Keratinocyte (primary cell): Measurements from ENCODE around the gene OR7D2. TPM values are rescaled to one million over a fixed set of nuclear protein-coding genes. Genes with fewer than 3 reads are reported as not detected.
A peak's percentile ranks its signal among the peaks of the same experiment; 100 is the strongest.

Experiments used
- DNase-seq: peaks from one replicate; pipeline ENCODE4 v3.0.0-alpha.2; 2011; ENCODE audit warnings: low read depth, missing footprints, low spot score
- FAIRE-seq: peaks from 2 replicates; lab custom pipeline; 2011; peaks lifted over from hg19 to GRCh38; lab: Jason Lieb, UNC
- H2AFZ ChIP-seq: 2 replicates; pipeline ENCODE4 v1.6.0; 2012; ENCODE audit warnings: low read length, control low read depth, inconsistent platforms; ENCODE audit not compliant: control insufficient read depth
- H3K27ac ChIP-seq: 2 replicates; pipeline ENCODE4 v1.5.1; 2011; ENCODE audit warnings: low read length; ENCODE audit not compliant: control insufficient read depth, insufficient read depth
- H3K27me3 ChIP-seq: 3 replicates; pipeline ENCODE4 v1.6.0; 2011; ENCODE audit warnings: low read length; ENCODE audit not compliant: control insufficient read depth, insufficient read depth; ENCODE audit errors: extremely low read depth
- H3K36me3 ChIP-seq, 2 experiments: 2 replicates in 1 of 2; 3 replicates in 1 of 2; pipeline ENCODE4 v1.5.1; 2011; ENCODE audit warnings: low read length in 2 of 2, mild to moderate bottlenecking in 1 of 2; ENCODE audit not compliant: control insufficient read depth in 2 of 2, insufficient read depth in 2 of 2; ENCODE audit errors: extremely low read depth in 1 of 2
- H3K4me1 ChIP-seq: 3 replicates; pipeline ENCODE4 v1.5.1; 2011; ENCODE audit warnings: low read length; ENCODE audit not compliant: control insufficient read depth, insufficient read depth; ENCODE audit errors: extremely low read depth
- H3K4me2 ChIP-seq: 3 replicates; pipeline ENCODE4 v1.6.0; 2011; ENCODE audit warnings: low read depth, low read length; ENCODE audit not compliant: control insufficient read depth, insufficient read depth; ENCODE audit errors: extremely low read depth
- H3K4me3 ChIP-seq, 3 experiments: fragments of 200-600 bp in 1 of 3; sonication (generic) in 1 of 3; 2 replicates in 2 of 3; 3 replicates in 1 of 3; pipeline ENCODE4 v1.5.1; 2011 to 2016; ENCODE audit warnings: low read length in 3 of 3, mild to moderate bottlenecking in 3 of 3, control low read depth in 2 of 3, inconsistent platforms in 1 of 3, low read depth in 1 of 3, mixed read lengths in 1 of 3, mixed run types in 1 of 3, moderate library complexity in 1 of 3; ENCODE audit not compliant: control insufficient read depth in 2 of 3, insufficient read depth in 2 of 3; ENCODE audit errors: extremely low read depth in 1 of 3
- H3K79me2 ChIP-seq: 2 replicates; pipeline ENCODE4 v1.6.0; 2012; ENCODE audit warnings: low read length; ENCODE audit not compliant: control insufficient read depth, insufficient read depth
- H3K9ac ChIP-seq: 3 replicates; pipeline ENCODE4 v1.6.0; 2011; ENCODE audit warnings: low read length; ENCODE audit not compliant: control insufficient read depth, insufficient read depth; ENCODE audit errors: extremely low read depth
- H3K9me1 ChIP-seq: 3 replicates; pipeline ENCODE4 v1.6.0; 2011; ENCODE audit warnings: low read length; ENCODE audit not compliant: control insufficient read depth, insufficient read depth; ENCODE audit errors: extremely low read depth
- H3K9me3 ChIP-seq: 2 replicates; pipeline ENCODE4 v1.5.1; 2012; ENCODE audit warnings: low read depth, low read length; ENCODE audit not compliant: control insufficient read depth
- H4K20me1 ChIP-seq: 3 replicates; pipeline ENCODE4 v1.6.0; 2011; ENCODE audit warnings: low read length; ENCODE audit not compliant: control insufficient read depth, insufficient read depth; ENCODE audit errors: extremely low read depth
- EZH2 ChIP-seq: IDR thresholded peaks from one replicate; pipeline ENCODE4 v1.6.1; 2012; ENCODE audit warnings: inconsistent platforms, mild to moderate bottlenecking, low read length, moderate library complexity
- dilution Hi-C: fragments of 300-500 bp; cut with MboI; formaldehyde crosslinking; loops from one replicate; pipeline ENCODE4 v1.7.0; 2020; ENCODE audit warnings: low sequenced_read_pairs; ENCODE audit not compliant: extremely low pct_ligation_motif_present
- polyA plus RNA-seq, 5 experiments: library from polyadenylated mRNA; depleted of rRNA in 3 of 5; stranded (reverse) in 3 of 5; stranded (forward) in 1 of 5; unstranded in 1 of 5; fragments of >200 nt; gene quantifications; 1 replicate in 1 of 5; 2 replicates in 3 of 5; 3 replicates in 1 of 5; pipeline versions ENCODE4 v1.2.1 to v1.2.3, GENCODE V29; 2011 to 2012; ENCODE audit warnings: missing spikeins in 2 of 5, low read depth in 1 of 5, low replicate concordance in 1 of 5
- TF ChIP-seq, protein P1 (sequence below), 3 experiments: IDR thresholded peaks in 1 of 3; conservative IDR thresholded peaks in 1 of 3; optimal IDR thresholded peaks in 1 of 3; 2 replicates in 2 of 3; 3 replicates in 1 of 3; pipeline versions ENCODE3 to v1.5.1; 2011; ENCODE audit warnings: low read length in 3 of 3, mild to moderate bottlenecking in 3 of 3, moderate library complexity in 2 of 3, control low read depth in 1 of 3, inconsistent platforms in 1 of 3; ENCODE audit not compliant: insufficient read depth in 2 of 3; ENCODE audit errors: extremely low read depth in 1 of 3

The OR7D2 gene
- polyA plus RNA-seq, 1 donor (not counting 4 experiments of a cell fraction or from before 2014, with no cell fraction given), result 0.03 TPM

GRCh38 chr19:9140159-9140874, 38.5 kb upstream of the OR7D2 start, which contains the start of gene ZNF317:
Gene ZNF317 (plus strand): TSS chr19:9140397. CDS start chr19:9156017, 15,620 bp downstream.
- Histone ChIP-seq H3K27ac (peak within 1 kb of the TSS; percentile 86), H3K79me2 (peaks cover 52% of the 10 kb centered on the region), H3K4me3 (peak within 1 kb of the TSS; percentile 78 to 87 (median 82))

DNA sequence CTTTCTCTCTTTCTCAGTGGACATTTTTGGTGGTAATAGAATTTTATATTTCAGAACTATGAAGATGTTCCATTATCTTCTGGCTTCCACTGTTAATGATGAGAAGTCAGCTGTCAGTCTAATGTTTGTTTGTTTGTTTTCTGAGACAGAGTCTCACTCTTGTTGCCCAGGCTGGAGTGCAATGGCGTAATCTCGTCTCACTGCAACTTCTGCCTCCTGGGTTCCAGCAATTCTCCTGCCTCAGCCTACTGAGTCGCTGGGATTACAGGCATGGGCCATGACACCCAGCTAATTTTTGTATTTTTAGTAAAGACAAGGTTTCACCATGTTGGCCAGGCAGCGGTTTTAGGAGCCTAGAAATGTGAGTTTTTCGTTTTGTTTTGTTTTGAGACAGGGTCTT, 33.9 kb upstream of the OR7D2 start:
- H3K4me2 ChIP-seq, result no peak overlapping the region
- TF ChIP-seq EZH2, result no peak
- TF ChIP-seq, protein P1, sequence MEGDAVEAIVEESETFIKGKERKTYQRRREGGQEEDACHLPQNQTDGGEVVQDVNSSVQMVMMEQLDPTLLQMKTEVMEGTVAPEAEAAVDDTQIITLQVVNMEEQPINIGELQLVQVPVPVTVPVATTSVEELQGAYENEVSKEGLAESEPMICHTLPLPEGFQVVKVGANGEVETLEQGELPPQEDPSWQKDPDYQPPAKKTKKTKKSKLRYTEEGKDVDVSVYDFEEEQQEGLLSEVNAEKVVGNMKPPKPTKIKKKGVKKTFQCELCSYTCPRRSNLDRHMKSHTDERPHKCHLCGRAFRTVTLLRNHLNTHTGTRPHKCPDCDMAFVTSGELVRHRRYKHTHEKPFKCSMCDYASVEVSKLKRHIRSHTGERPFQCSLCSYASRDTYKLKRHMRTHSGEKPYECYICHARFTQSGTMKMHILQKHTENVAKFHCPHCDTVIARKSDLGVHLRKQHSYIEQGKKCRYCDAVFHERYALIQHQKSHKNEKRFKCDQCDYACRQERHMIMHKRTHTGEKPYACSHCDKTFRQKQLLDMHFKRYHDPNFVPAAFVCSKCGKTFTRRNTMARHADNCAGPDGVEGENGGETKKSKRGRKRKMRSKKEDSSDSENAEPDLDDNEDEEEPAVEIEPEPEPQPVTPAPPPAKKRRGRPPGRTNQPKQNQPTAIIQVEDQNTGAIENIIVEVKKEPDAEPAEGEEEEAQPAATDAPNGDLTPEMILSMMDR (optimal IDR thresholded peaks at IDR 0.05 in 1 of 3, IDR thresholded peaks at IDR 0.05 in 1 of 3, conservative IDR thresholded peaks at IDR 0.05 in 1 of 3; ENCODE audit: extremely low read depth in 1 of 3, insufficient read depth in 2 of 3, low read length in 3 of 3), result no peak
- H3K79me2 ChIP-seq, result peaks cover 96% of the 10 kb centered on the region
- peaks cover under 1% of the 10 kb centered on the region for H3K4me1 ChIP-seq
- no peak overlapping the region for H3K4me3 ChIP-seq
- no peak overlapping the region for H3K27ac ChIP-seq
- H3K9ac ChIP-seq, result no peak overlapping the region
- dilution Hi-C loops, result no loop called here
- H4K20me1 ChIP-seq, result no peaks in the 10 kb centered on the region
- H3K9me1 ChIP-seq, result no peaks in the 10 kb centered on the region
- H3K36me3 ChIP-seq, result peaks cover 3 to 19% of the 10 kb centered on the region in 2 experiments
- no peak overlapping the region for H2AFZ ChIP-seq
- no peak for FAIRE-seq
- no peak for DNase-seq
- H3K9me3 ChIP-seq, result peaks cover 10% of the 10 kb centered on the region
- H3K27me3 ChIP-seq, result no peaks in the 10 kb centered on the region

More at GRCh38 chr19:9140159-9140874, 38.5 kb upstream of the OR7D2 start, which contains the start of gene ZNF317:
- dilution Hi-C loops, result no loop called here
- Histone ChIP-seq H4K20me1 (no peaks in the 10 kb centered on the region), H2AFZ (peak within 1 kb of the TSS; percentile 100), H3K9me1 (no peaks in the 10 kb centered on the region), H3K4me1 (peaks cover 5% of the 10 kb centered on the region), H3K4me2 (peak within 1 kb of the TSS; percentile 99), H3K9me3 (peaks cover 6% of the 10 kb centered on the region), H3K36me3 (peaks cover 0 to 8% of the 10 kb centered on the region in 2 experiments), H3K9ac (peak within 1 kb of the TSS; percentile 94), H3K27me3 (no peaks in the 10 kb centered on the region)
- TF ChIP-seq, protein P1 (optimal IDR thresholded peaks at IDR 0.05 in 1 of 3, IDR thresholded peaks at IDR 0.05 in 1 of 3, conservative IDR thresholded peaks at IDR 0.05 in 1 of 3; ENCODE audit: extremely low read depth in 1 of 3, insufficient read depth in 2 of 3, low read length in 3 of 3), result no peak
- TF ChIP-seq EZH2, result no peak
- DNase-seq (no peak), FAIRE-seq (no peak)
